Gastrocnemius medialis (tissue), 4 donors: ENCODE results near the gene GMPPB. TPM values are rescaled to one million over a fixed set of nuclear protein-coding genes. Genes with fewer than 3 reads are reported as not detected.

Experiments
- ATAC-seq, 2 donors: fragments of 150-250 bp; one replicate each; pipeline ENCODE4 v1.9.1; 2016
- DNase-seq, 2 donors: peaks; one replicate each; pipeline ENCODE4 v3.0.0-alpha.2; 2019
- H3K27ac ChIP-seq, 4 donors: fragments of 200-600 bp; sonication (generic); 1 replicate in 1 of 4; 2 replicates in 3 of 4; pipeline ENCODE4 v1.5.1; 2016 to 2018; ENCODE audit warnings: mild to moderate bottlenecking in 2 of 4, moderate library complexity in 1 of 4
- H3K27me3 ChIP-seq, 3 donors: fragments of 200-600 bp; sonication (generic) in 2 of 3; 1 replicate in 1 of 3; 2 replicates in 2 of 3; pipeline versions ENCODE4 v1.5.1 to v1.6.0; 2016 to 2019; ENCODE audit warnings: mild to moderate bottlenecking in 1 of 3, moderate library complexity in 1 of 3
- H3K36me3 ChIP-seq, 2 donors: fragments of 200-600 bp; sonication (generic) in 1 of 2; one replicate each; pipeline ENCODE4 v1.5.1; 2017 to 2018
- H3K4me1 ChIP-seq, 2 donors: fragments of 200-600 bp; sonication (generic) in 1 of 2; one replicate each; pipeline ENCODE4 v1.5.1; 2016 to 2017; ENCODE audit warnings: mild to moderate bottlenecking in 2 of 2
- H3K4me3 ChIP-seq, 4 donors: fragments of 200-600 bp; sonication (generic) in 3 of 4; 1 replicate in 1 of 4; 2 replicates in 3 of 4; pipeline ENCODE4 v1.5.1; 2016 to 2019; ENCODE audit warnings: mild to moderate bottlenecking in 2 of 4
- H3K9me3 ChIP-seq, 3 donors: fragments of 200-600 bp; sonication (generic) in 2 of 3; 1 replicate in 1 of 3; 2 replicates in 2 of 3; pipeline ENCODE4 v1.5.1; 2016 to 2019
- CTCF ChIP-seq, 5 experiments: fragments of 450-650 bp in 3 of 5; fragments of 200-600 bp in 2 of 5; sonication (generic) in 2 of 5; IDR thresholded peaks in 4 of 5; conservative IDR thresholded peaks in 1 of 5; 1 replicate in 4 of 5; 2 replicates in 1 of 5; pipeline ENCODE4 v1.5.1; 2016 to 2019; ENCODE audit warnings: antibody characterized with exemption in 5 of 5, mild to moderate bottlenecking in 3 of 5, moderate library complexity in 3 of 5
- POLR2A ChIP-seq, 2 donors: fragments of 450-650 bp; IDR thresholded peaks; one replicate each; pipeline ENCODE4 v1.6.1; 2017; ENCODE audit warnings: antibody characterized with exemption in 2 of 2, mild to moderate bottlenecking in 2 of 2, moderate library complexity in 2 of 2
- in situ Hi-C, 4 donors: fragments of 200-750 bp; cut with MboI; loops; one replicate each; pipeline versions ENCODE4 v1.15.0 to v1.8.0; 2017; ENCODE audit warnings: low sequenced_read_pairs in 4 of 4
- intact Hi-C: fragments of 100-400 bp; cut with DNase I; formaldehyde crosslinking; loops from one replicate; pipeline ENCODE4 v1.15.1; 2023; ENCODE audit warnings: low total_unique reads
- total RNA-seq, 4 donors: library from RNA; depleted of rRNA; stranded (reverse); fragments of >200 nt; gene quantifications; one replicate each; pipeline versions ENCODE4 v1.1.0 to v1.2.3, GENCODE V29; 2016

GMPPB gene
- total RNA-seq, 4 donors from 2014 or later, result 14.2 to 26.1 (median 17.0) TPM

- ATAC-seq, result peak; percentile 56 to 57
- H3K27ac ChIP-seq, result peak within 1 kb of the TSS; percentile 62 to 82 (median 71)
- in situ Hi-C loops (no loop called here), intact Hi-C loops (no loop called here)
- DNase-seq, result peak; percentile 91 to 92
- H3K9me3 ChIP-seq, result no peaks in the 10 kb centered on the region
- H3K4me1 ChIP-seq, result peaks cover 22 to 47% of the 10 kb centered on the region in 2 donors
- no peaks in the 10 kb centered on the region for H3K27me3 ChIP-seq
- peaks cover 0 to 31% of the 10 kb centered on the region in 2 donors for H3K36me3 ChIP-seq
- TF ChIP-seq POLR2A (IDR thresholded peaks at IDR 0.05) (peak; percentile 57 to 76), CTCF (IDR thresholded peaks at IDR 0.05 in 4 of 5, conservative IDR thresholded peaks at IDR 0.05 in 1 of 5) (peak; percentile 60 to 81 (median 69))
- H3K4me3 ChIP-seq, result peak within 1 kb of the TSS; percentile 42 to 65 (median 63)
Measured at GRCh38 chr3:49719214-49719884, 4.4 kb downstream of the GMPPB start, which contains the start of gene AMIGO3. Gene AMIGO3, minus strand, starts transcription at chr3:49719684. Its CDS starts 219 bp downstream, at chr3:49719465.

DNA sequence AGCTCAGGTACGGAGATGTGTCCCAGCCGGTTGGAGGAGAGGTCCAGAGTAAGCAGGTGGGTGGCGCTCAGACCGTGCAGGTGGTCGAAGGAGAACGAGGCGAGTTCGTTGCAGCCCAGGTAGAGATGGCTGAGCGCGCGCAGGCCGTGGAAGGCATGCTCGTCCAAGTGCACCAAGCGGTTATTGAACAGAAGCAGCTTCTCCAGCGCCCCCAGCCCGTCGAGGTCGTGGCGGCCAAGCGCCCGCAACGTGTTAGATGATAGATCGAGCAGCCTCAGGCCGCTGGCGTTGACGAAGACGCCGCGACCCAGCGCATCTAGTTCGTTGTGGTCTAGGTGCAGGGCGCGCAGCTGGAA is 4.9 kb downstream of the GMPPB start:
- Histone ChIP-seq H3K27ac (peak overlapping the region in 3 of 4 donors; percentile 68 to 82 (median 74)), H3K9me3 (no peaks in the 10 kb centered on the region), H3K27me3 (no peaks in the 10 kb centered on the region), H3K36me3 (peaks cover 0 to 31% of the 10 kb centered on the region in 2 donors), H3K4me3 (peak overlapping the region; percentile 42 to 65 (median 63)), H3K4me1 (peaks cover 23 to 46% of the 10 kb centered on the region in 2 donors)
- in situ Hi-C loops (no loop called here), intact Hi-C loops (no loop called here)
- DNase-seq, result no peak
- TF ChIP-seq CTCF (IDR thresholded peaks at IDR 0.05 in 4 of 5, conservative IDR thresholded peaks at IDR 0.05 in 1 of 5), result no peak
- TF ChIP-seq POLR2A (IDR thresholded peaks at IDR 0.05), result no peak
- ATAC-seq, result no peak

DNA sequence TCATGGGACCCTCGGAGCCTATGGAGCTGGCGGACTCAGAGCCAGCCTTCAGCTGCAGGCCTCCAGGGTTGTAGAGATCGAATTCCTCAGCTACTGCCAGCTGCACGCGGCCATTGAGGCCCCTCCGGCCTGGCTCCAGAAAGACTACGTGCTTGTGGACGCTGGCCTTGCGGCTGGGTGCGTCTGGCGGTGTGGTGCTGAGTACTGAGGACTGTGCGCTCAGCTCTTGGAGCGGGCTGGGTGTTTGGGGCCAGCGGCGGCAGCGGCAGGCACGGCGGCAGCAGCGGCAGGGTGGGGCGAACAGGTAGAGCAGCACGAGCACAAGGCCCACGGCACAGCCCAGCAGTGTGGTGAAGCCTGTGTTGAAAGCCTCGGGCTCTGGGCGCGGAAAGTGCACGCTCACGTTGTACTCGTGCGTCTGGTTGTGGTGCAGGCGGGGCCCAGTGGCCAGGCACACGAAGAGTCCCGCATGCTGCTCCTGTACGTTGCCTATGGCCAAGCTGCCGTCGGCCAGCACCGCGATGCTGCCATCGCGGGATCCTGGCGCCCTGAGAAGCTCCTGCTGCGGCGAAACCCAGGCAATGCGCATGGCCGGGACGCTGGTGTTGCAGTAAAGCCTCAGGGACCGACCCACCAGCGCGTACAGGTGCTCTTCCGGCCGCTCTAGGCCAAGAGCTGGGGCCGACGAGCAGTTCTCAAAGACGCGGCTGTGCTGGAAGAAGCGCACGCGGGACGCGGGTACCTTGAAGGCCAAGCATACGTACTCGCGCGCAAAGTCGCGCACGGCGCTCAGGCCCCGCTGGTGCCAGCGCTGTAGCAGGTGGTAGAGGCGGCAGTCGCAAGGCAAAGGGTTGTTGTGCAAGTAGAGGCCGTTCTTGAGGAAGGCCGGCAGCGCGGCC is 5.5 kb downstream of the GMPPB start:
- Histone ChIP-seq H3K9me3 (no peaks in the 10 kb centered on the region), H3K27me3 (no peaks in the 10 kb centered on the region), H3K36me3 (peaks cover 0 to 31% of the 10 kb centered on the region in 2 donors), H3K4me3 (peak overlapping the region in 2 of 4 donors; percentile 64 to 65), H3K27ac (no peak overlapping the region), H3K4me1 (peaks cover 23 to 45% of the 10 kb centered on the region in 2 donors)
- TF ChIP-seq CTCF (IDR thresholded peaks at IDR 0.05 in 4 of 5, conservative IDR thresholded peaks at IDR 0.05 in 1 of 5), result no peak
- ATAC-seq (no peak), DNase-seq (peak in 1 of 2 donors; percentile 35)
- intact Hi-C loops (no loop called here), in situ Hi-C loops (no loop called here)

DNA sequence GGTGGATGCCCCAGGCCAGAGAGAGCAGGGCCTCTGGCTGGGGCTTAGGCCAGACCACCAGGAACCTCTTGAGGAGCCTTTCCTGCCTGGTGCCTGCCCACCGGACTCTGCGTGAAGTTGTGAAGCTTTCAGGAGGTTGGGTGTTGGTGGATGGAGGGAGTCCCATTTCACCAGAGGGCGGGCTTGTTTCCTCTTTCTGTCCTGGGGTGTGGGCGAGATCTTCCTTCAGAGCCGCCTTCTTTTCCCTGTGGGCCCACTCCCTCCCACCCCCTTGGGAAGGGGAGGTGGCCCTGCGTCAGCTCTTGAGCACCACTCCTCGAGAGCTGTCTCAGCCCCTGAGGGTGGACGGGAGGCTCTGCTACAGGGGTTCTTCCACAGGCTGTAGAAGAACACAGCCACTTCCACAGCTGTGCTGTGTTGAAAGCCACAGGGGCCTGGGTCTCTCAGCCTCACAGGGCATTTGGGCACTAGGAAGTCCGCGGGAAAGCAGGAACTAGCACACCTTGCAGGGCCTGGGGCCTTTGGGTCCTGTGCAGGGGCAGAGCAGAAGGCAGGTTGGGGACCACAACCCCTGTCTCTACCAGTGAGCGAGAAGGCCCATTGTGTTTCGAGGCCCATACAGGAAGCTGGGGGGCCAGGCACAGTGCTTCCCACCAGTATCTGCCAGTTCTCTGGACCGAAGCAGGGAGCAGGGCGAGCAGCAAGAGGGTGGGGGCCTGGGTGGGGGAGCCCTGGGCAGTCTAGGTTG is 6.4 kb downstream of the GMPPB start:
- intact Hi-C loops (no loop called here), in situ Hi-C loops (no loop called here)
- Histone ChIP-seq H3K27ac (no peak overlapping the region), H3K36me3 (peaks cover 0 to 32% of the 10 kb centered on the region in 2 donors), H3K27me3 (no peaks in the 10 kb centered on the region), H3K4me1 (peaks cover 16 to 42% of the 10 kb centered on the region in 2 donors), H3K9me3 (no peaks in the 10 kb centered on the region), H3K4me3 (no peak overlapping the region)
- no peak for ATAC-seq
- peak in 1 of 2 donors; percentile 13 for DNase-seq
- TF ChIP-seq POLR2A (IDR thresholded peaks at IDR 0.05) (no peak), CTCF (IDR thresholded peaks at IDR 0.05 in 4 of 5, conservative IDR thresholded peaks at IDR 0.05 in 1 of 5) (no peak)
